ENCODE results near the gene GSN.
A peak's percentile ranks its signal among the peaks of the same experiment; 100 is the strongest.

Gene GSN

DNA sequence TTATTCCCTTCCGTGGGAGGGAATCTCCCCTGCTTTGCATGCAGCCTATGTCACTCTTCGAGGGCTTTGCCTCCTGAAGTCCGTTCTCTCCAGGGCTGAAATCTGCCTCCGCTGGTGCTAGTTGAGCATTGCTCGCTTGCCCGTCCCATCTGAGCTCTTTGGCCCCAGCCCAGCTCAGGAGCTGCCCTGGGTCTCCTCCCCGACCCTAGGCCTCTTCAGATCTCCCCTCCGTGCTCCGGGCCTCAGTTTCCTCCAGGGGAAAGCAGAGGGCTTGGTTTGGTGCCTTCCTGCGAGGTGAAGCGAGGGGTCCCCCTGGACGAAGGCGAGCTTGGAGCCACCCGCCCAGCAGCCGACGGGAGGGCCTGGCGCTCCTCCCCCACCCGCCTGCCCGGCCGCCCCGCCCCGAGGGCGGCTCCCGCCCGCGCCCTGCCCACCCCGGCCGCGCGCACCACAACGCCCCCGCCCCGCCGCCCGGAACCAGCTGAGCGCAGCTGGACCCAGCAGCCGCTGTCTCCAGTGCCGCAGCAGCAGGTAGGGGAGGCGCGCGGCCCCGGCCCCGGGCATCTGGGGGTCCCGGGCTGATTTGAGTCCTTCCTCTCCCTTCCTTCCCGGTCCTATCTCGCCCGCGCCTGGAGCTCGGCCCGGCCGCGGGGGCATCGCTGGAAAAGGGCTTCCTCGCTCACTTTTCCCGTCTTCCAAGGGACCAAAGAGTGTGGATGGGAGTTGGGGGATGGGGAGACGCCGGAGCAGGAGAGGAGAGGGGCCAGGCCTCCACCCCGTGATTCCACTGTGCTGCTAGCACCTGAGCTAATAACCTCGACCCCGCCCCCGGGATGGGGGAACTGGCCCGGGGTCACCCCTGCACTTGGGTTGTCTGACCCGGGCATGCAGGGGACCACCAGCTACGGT, at the start of gene GSN:
Gene GSN (plus strand): TSS at position 474 of the 909 bp plus-strand sequence. CDS start 33,810 bp downstream, outside the sequence.
- peak; percentile 44 for DNase-seq

GRCh38 chr9:121218357-121219027, 49.5 kb upstream of the GSN start:
- no peak for DNase-seq

DNA sequence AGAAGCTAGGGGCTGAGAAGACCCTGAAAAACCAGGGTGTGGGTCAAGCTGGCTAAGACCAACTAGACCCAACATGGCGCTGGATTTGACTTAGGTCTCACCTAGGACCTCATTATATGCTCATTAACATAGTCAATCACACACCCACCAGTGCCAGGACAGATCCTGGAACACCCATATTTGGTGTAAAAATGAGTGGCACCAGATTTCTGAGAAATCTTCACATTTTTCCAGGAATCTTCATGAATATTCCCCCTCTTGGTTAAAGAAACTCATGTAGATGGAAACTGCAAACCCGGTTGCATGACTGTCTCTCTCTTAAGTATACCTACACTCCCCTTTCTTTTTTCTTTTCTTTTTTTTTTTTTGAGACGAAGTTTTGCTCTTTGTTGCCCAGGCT, 48.4 kb upstream of the GSN start:
- DNase-seq, result no peak

DNA sequence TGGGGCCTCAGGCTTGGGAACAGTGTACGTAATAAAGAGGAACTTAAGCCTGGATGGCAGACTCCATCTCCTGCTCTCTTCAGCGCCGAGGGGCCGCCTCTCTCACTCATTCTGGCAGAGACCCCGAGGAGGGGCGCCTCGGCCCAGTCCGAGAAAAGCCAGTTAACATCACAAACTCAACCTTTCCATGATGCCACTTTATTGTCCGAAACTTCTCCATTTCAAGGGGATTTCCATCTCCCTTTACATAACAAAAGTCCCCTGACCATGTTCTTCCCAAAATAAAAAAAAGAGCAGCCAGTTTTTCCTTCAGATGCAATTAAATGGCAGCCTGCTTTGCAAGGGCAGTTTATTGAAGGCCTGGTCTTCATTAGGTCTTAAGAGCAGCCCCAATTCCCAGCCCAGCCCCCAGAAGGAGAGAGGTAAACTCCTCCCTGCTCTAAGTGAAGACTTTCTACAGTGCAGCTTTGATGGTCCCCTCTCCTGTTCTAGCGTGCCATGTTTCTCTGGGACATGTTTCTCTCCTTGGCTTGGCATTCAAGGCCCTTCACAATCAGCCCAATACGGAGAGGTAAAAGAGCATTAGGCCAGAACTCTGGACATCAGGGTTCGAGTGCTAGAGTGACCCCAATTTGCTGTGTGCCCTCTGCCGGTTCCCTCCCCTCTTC, 46.8 kb upstream of the GSN start:
- no peak for DNase-seq

DNA sequence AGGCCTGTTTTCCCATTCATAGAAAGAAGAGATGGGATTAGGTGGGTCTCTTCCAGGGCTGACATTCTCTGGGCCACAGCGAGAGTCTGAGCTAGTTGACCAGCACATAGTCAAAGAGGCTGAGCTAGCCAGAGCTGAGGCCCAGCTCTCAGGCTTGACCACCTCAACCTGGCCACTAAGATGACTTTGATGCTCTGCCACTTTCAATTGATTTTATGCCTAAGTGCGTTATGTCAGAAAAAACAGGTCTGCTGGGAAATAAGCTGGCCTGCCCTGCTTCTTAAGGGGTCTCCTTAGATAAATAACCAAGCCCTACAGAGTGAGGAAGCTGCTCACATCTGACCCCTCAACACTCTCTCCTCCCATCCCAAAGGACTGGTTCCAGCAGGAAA, 46.3 kb upstream of the GSN start:
- DNase-seq, result no peak

DNA sequence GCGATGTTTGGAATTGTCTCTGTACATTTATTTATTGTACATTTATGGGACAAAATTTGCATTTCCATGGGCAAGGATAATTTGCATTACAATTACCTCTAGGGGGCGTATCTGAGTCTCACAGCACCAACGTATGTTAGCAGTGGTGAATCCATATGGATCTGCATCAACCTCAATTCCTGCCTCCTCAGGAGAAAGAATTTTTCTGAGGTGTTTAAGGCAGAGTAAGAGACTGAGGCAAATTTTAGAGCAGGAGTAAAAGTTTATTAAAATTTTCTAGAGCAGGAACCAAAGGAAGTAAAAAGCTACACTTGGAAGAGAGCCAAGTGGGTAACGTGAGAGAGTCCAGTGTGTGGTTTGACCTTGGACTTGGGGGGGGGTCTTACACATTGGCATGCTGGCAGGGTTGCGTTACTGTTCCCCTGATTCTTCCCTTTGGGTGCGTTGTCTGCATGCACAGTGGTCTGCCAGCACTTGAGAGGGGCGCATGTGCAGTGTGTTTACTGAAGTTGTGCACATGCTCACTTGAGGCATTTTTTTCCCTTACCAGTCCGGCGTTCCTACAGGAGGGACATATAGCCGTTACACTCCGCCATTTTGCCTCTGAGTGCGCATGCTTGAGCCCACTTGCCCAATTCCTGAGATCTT, 45.3 kb upstream of the GSN start:
- no peak for DNase-seq

DNA sequence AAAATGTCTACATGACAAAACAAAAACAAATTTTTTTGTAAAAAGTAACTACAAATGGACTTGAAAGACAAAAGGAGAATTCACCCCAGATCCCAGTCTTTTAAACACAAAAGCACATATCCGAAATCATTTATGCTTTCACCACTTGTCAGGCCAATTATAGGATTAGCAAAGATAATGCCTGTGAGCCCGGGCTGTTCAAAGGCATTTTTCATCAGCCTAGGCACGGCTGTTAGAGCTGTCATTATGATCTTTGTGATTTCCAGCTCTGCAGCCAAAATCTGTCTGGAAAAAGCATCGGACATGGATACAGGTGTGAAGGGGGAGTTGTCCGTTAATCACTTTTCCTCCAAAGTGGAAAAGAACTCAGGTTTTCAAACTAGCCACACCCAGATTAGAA, 42.7 kb upstream of the GSN start:
- no peak for DNase-seq

GRCh38 chr9:121226175-121226574, 41.8 kb upstream of the GSN start:
- no peak for DNase-seq

GRCh38 chr9:121227862-121228261, 40.1 kb upstream of the GSN start:
- no peak for DNase-seq

DNA sequence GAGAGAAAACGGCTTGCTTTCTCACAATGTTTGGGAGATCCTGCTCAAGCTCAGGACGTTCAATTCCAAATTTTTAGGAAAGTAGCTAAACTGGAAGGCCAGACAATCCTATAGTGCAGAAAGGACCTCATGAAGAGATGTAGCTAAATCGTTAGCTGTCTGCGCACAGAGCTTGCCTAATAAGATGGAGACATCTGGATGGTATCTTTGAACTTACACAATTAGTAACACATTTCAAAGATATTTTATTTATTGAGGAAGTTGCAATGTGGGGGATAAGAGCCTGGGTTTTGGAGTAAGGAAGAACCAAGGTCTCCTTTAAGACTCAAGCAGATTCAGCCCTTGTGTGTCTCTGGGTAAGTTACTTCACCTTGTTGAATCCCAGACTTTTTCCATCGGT, 37.7 kb upstream of the GSN start:
- DNase-seq, result no peak

DNA sequence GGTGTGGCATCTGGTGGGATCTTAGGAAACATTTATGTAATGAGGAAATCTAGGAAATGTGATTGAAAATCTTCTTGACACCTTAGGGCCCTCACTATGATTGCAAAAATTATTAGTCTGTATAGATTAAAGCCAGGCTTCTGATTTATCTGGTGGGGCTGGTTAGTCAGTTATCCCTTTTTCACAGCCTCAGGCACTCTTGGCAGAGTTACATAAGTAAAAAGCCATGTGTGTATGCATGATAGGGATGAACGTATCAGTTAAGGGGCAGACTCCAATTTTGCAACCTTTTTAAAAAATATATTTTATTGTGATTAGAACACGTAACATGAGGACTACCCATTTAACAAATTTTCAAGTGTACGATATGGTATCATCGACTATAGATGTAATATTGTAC, 35.7 kb upstream of the GSN start:
- no peak for DNase-seq

GRCh38 chr9:121233906-121234831, 33.8 kb upstream of the GSN start:
- peak; percentile 48 for DNase-seq

DNA sequence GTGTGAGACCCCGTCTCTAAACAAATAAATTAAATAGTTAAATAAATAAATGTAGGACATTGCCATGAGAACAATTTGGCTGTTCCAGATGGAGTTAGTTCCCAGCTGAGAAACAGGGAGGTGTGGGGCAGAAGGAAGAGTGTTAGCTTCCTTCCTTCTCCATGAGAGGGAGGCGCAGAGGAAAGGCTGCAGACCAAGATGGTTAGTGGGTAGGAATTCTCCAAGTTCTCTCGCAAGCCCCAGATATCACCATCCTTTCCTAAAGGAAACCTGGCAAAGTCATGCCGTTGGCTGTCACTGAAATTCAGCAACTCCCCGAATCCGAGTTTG, 33.2 kb upstream of the GSN start:
- no peak for DNase-seq

DNA sequence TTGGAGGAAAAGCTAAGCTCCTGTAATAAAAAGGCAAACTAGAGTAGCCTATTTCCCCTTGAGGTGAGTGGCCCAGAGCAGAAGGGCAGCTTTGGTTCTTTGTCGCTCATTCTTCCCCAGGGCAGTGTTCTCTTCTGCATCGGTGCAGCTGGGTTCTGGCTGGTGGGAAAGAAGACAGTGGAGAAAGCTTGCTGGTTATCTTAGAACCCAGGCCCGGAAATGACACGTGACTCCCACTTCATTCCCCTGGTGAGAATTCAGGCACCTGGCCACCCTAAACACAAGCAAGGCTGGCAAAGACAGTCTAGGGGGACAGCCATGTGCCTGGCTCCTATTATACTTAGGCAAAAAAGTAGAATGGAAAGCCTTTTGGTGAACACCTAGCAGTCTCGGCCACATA, 32.5 kb upstream of the GSN start:
- DNase-seq, result no peak

DNA sequence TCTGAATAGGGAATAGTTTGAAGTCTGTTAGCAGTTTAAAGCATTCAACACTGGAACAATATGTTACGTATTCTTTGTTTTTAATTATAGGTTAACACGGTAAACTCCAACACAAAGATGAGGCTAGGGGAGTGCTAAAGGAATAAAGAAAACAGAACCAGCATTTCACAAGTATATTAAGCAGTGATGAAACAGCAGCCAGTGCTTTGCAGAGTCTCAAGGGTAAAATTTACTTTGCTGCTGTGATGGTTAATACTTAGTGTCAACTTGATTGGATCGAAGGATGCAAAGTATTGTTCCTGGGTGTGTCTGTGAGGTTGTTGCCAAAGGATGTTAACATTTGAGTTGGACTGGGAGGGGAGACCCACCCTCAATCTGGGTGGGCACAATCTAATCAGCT, 30.0 kb upstream of the GSN start:
- no peak for DNase-seq

GRCh38 chr9:121239071-121239470, 28.9 kb upstream of the GSN start:
- DNase-seq, result no peak

GRCh38 chr9:121239851-121240250, 28.1 kb upstream of the GSN start:
- DNase-seq, result no peak

- DNase-seq, result no peak
Observed at GRCh38 chr9:121240472-121241135, 27.4 kb upstream of the GSN start.

- no peak for DNase-seq
Observed at GRCh38 chr9:121242219-121242958, 25.6 kb upstream of the GSN start.

DNA sequence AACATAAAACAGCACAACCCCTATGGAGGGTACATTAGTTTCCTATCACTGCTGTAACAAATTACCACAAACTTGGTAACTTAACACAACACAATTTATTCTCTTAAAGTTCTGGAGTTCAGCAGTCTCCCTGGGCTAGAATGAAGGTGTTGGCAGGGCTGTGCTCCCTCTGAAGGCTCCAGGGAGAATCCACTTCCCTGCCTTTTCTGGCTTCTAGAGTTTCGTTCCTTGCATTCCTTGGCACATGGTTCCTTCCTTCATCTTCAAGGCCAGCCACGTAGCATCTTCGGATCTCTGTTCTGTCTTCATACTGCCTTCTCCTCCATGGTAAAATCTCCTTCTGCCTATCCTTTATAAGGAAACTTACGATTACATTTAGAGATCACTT, 25.0 kb upstream of the GSN start:
- no peak for DNase-seq
